Esophagus squamous epithelium (tissue), 5 donors: Measurements from ENCODE around the gene NUTF2. TPM values are rescaled to one million over a fixed set of nuclear protein-coding genes. Genes with fewer than 3 reads are reported as not detected.

Experiments
- DNase-seq: peaks from one replicate; lab custom pipeline; 2025; lab: John Stamatoyannopoulos, UW
- H3K27ac ChIP-seq, 4 donors: fragments of 200-600 bp; sonication (generic); one replicate each; pipeline ENCODE4 v1.5.1; 2016 to 2019; ENCODE audit warnings: mild to moderate bottlenecking in 1 of 4
- H3K27me3 ChIP-seq, 4 donors: fragments of 200-600 bp; sonication (generic); 1 replicate in 3 of 4; 2 replicates in 1 of 4; pipeline versions ENCODE4 v1.5.1 to v1.6.0; 2017 to 2021; ENCODE audit warnings: antibody characterized with exemption in 1 of 4
- H3K36me3 ChIP-seq, 3 donors: fragments of 200-600 bp; sonication (generic); one replicate each; pipeline ENCODE4 v1.5.1; 2016 to 2019
- H3K4me1 ChIP-seq, 3 donors: fragments of 200-600 bp; sonication (generic); one replicate each; pipeline ENCODE4 v1.5.1; 2017 to 2019
- H3K4me3 ChIP-seq, 4 donors: fragments of 200-600 bp; sonication (generic); 1 replicate in 3 of 4; 2 replicates in 1 of 4; pipeline ENCODE4 v1.5.1; 2016 to 2019; ENCODE audit warnings: mild to moderate bottlenecking in 2 of 4, moderate library complexity in 1 of 4
- H3K9me3 ChIP-seq, 3 donors: fragments of 200-600 bp; sonication (generic); one replicate each; pipeline ENCODE4 v1.5.1; 2016 to 2019
- POLR2A ChIP-seq, 4 donors: fragments of 450-650 bp; IDR thresholded peaks; one replicate each; pipeline ENCODE4 v1.6.1; 2017; ENCODE audit warnings: antibody characterized with exemption in 4 of 4, mild to moderate bottlenecking in 4 of 4, moderate library complexity in 3 of 4
- WGBS, 2 donors: methylation state at CpG; one replicate each; pipeline ENCODE4 v1.1.5; 2018; 5-methylcytosine and 5-hydroxymethylcytosine counted together
- intact Hi-C: fragments of 100-400 bp; cut with DNase I; formaldehyde crosslinking; loops from one replicate; pipeline ENCODE4 v1.15.0; 2022
- total RNA-seq, 4 donors: library from RNA; depleted of rRNA; stranded (reverse); fragments of >200 nt; gene quantifications; one replicate each; pipeline ENCODE4 v1.1.0, GENCODE V29; 2016
- TF ChIP-seq, protein P1 (sequence below), 6 experiments: fragments of 450-650 bp in 4 of 6; fragments of 200-600 bp in 2 of 6; sonication (generic) in 2 of 6; IDR thresholded peaks; one replicate each; pipeline ENCODE4 v1.5.1; 2016 to 2019; ENCODE audit warnings: antibody characterized with exemption in 6 of 6, mild to moderate bottlenecking in 4 of 6, moderate library complexity in 4 of 6
- donor health status: DM: yes; HTN: yes; CAD: no.

Gene NUTF2
- total RNA-seq, 4 donors from 2014 or later = 41.4 to 85.1 (median 63.7) TPM

DNA sequence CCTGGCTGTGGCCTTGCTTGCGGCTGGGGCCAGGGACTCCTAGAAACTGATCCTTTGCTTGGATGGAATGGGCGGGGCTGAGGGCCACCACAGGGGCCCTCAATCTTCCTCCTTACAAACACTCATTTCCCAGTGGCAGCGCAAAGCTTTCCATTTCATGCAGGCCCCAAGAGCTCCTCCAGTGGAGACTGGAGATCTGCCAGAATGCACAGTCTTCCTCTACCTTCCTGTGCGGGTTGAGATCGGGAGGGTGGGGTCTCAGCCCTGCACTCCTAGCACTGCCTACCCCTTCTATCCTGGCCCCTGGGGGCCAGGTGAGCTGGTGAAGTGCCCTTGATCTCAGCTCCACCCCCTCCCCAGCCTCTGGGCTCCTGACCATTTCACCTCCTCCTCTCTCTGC is 39.7 kb downstream of the NUTF2 start:
- Histone ChIP-seq H3K27me3 (no peaks in the 10 kb centered on the region), H3K27ac (no peak overlapping the region), H3K36me3 (peaks cover 19 to 55% (median 23%) of the 10 kb centered on the region in 3 donors), H3K9me3 (no peaks in the 10 kb centered on the region), H3K4me1 (peaks cover 11 to 20% (median 13%) of the 10 kb centered on the region in 3 donors), H3K4me3 (no peak overlapping the region)
- no peak for TF ChIP-seq POLR2A (IDR thresholded peaks at IDR 0.05)
- TF ChIP-seq, protein P1, sequence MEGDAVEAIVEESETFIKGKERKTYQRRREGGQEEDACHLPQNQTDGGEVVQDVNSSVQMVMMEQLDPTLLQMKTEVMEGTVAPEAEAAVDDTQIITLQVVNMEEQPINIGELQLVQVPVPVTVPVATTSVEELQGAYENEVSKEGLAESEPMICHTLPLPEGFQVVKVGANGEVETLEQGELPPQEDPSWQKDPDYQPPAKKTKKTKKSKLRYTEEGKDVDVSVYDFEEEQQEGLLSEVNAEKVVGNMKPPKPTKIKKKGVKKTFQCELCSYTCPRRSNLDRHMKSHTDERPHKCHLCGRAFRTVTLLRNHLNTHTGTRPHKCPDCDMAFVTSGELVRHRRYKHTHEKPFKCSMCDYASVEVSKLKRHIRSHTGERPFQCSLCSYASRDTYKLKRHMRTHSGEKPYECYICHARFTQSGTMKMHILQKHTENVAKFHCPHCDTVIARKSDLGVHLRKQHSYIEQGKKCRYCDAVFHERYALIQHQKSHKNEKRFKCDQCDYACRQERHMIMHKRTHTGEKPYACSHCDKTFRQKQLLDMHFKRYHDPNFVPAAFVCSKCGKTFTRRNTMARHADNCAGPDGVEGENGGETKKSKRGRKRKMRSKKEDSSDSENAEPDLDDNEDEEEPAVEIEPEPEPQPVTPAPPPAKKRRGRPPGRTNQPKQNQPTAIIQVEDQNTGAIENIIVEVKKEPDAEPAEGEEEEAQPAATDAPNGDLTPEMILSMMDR (IDR thresholded peaks at IDR 0.05) = no peak
- intact Hi-C loops = no loop called here
- no peak for DNase-seq
- WGBS, 2 donors = 90 to 96% methylated on average over 4 to 5 of the region's 5 CpGs

DNA sequence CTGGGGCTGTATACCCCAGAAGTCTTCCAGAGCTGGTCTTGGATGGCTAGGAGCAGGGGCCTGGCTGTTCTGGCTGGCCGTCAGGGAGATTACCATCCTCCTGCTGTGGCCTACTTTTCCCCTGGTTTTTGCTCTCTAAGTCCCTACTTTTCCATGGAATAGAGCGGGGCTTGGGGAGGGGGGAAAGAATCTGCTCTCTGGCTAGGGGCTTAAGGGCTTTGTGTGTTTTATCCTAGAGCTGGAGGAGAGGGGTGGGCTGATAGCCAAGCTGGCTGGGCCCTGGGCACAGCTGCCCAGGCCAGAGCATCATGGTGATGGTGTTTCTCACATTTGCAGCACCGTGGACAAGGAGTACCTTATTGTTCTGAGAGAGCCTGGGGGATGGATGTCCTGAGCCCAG is 41.6 kb downstream of the NUTF2 start:
- Histone ChIP-seq H3K27ac (no peak overlapping the region), H3K9me3 (no peaks in the 10 kb centered on the region), H3K4me1 (peaks cover 11 to 28% (median 18%) of the 10 kb centered on the region in 3 donors), H3K4me3 (no peak overlapping the region), H3K27me3 (no peaks in the 10 kb centered on the region), H3K36me3 (peaks cover 4 to 36% (median 7%) of the 10 kb centered on the region in 3 donors)
- DNase-seq = no peak
- intact Hi-C loops = no loop called here
- WGBS, 2 donors = 69 to 86% methylated on average over 2 of the region's 3 CpGs
- no peak for TF ChIP-seq POLR2A (IDR thresholded peaks at IDR 0.05)
- TF ChIP-seq, protein P1 (IDR thresholded peaks at IDR 0.05) = no peak

DNA sequence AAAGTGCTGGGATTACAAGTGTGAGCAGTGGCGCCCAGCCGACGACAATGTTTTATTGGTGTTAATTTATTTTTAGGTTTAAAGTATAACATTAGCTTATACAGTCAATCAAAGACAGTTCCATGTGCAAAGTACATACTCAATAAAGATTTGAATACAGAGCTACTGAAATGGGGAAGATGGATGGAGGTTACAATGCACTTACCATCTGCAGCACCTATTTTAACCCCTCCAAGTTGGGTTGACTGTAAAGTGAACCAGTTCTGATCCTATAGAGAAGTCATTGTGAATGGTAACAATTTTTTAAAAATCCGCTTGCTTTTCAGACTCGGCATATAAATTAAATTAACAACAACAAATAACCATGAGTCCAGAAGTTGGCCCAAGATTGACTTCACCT is 45.6 kb downstream of the NUTF2 start:
- no peak for DNase-seq

DNA sequence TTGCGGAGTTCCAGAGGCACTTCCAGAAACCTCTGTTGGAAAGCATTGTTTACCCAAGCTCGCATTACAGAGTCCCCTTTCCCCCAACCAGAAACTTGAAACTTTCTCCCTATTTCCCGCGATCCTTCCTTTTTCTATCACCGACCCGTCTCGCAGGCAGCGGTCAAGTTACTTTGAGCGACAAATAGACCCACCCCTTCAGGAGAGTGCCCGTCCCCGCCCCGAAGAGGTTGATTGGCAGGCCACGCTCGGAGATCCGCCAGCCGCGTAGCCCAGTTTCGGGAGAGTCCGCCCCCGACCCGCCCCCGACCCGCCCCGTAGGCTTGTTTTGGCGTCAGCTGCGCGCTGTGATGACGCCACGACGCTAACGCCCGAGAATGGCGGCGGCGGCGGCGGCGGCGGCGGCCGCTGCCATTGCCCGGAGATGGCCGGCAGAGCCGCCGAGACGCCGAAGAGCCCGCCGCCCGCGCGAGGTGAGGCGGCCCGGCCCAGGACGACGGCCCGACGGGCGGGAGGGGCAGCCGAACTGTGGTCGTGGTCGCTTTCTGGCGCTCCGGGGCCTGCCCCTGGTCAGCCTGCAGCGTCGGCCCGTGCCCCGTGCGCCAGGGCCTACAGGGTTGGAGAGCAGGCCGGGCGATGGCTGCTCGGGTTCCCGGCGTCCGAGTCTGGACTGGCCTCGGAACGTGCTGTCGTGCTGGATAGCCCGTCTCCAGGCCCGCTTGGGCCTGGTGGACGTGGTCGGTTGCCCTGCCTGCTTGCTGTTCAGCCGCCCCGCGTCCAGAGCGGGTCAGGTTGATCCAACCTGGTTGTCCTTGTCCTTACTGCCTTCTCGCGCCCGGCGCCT is 46.4 kb downstream of the NUTF2 start, which contains the start of gene PSKH1:
PSKH1 (plus strand) TSS at position 356 of the 844 bp plus-strand sequence. CDS start 15,496 bp downstream, outside the sequence.
- peak in 3 of 4 donors; percentile 58 to 90 (median 82) for TF ChIP-seq POLR2A (IDR thresholded peaks at IDR 0.05)
- TF ChIP-seq, protein P1 (IDR thresholded peaks at IDR 0.05) = no peak
- 0 to 2% methylated on average over 10 to 13 of the region's 90 CpGs for WGBS, 2 donors
- H3K4me1 ChIP-seq = peaks cover 25 to 56% (median 47%) of the 10 kb centered on the region in 3 donors
- H3K27ac ChIP-seq = peak within 1 kb of the TSS; percentile 93 to 99 (median 98)
- H3K36me3 ChIP-seq = no peaks in the 10 kb centered on the region
- H3K4me3 ChIP-seq = peak within 1 kb of the TSS; percentile 76 to 99 (median 95)
- H3K9me3 ChIP-seq = no peaks in the 10 kb centered on the region
- no peaks in the 10 kb centered on the region for H3K27me3 ChIP-seq
- intact Hi-C loops = no loop called here
- DNase-seq = peak; percentile 80

More for the DNA sequence above, 45.6 kb downstream of the NUTF2 start:
- H3K27ac ChIP-seq = peak overlapping the region in 3 of 4 donors; percentile 93 to 99 (median 97)
- H3K27me3 ChIP-seq = no peaks in the 10 kb centered on the region
- no peaks in the 10 kb centered on the region for H3K9me3 ChIP-seq
- H3K36me3 ChIP-seq = no peaks in the 10 kb centered on the region
- peak overlapping the region; percentile 76 to 99 (median 95) for H3K4me3 ChIP-seq
- TF ChIP-seq POLR2A (IDR thresholded peaks at IDR 0.05) = no peak
- TF ChIP-seq, protein P1 (IDR thresholded peaks at IDR 0.05) = no peak
- intact Hi-C loops = no loop called here
- peaks cover 21 to 48% (median 39%) of the 10 kb centered on the region in 3 donors for H3K4me1 ChIP-seq
- 42 to 63% methylated on average over 5 of the region's 5 CpGs for WGBS, 2 donors
